Left ventricle myocardium inferior (tissue), 1 donor: ENCODE results near the gene TCF4. TPM values are rescaled to one million over a fixed set of nuclear protein-coding genes. Genes with fewer than 3 reads are reported as not detected.
"Not testable (repeated sequence)": the region's sequence is repeated elsewhere in the genome, so short reads cannot be mapped to it uniquely, and the experiment has no call there.

ENCODE experiments used
- DNase-seq: peaks from one replicate; pipeline ENCODE4 v3.0.0-alpha.2; 2020
- H3K27ac ChIP-seq: fragments of 200-600 bp; replicated peaks from 2 replicates; pipeline ENCODE4 v1.8.0; 2021
- H3K27me3 ChIP-seq: fragments of 200-600 bp; 2 replicates; pipeline ENCODE4 v1.8.0; 2021; ENCODE audit warnings: low read depth
- H3K36me3 ChIP-seq: fragments of 200-600 bp; 2 replicates; pipeline ENCODE4 v1.8.0; 2021
- H3K4me1 ChIP-seq: fragments of 200-600 bp; 2 replicates; pipeline ENCODE4 v1.8.0; 2021
- H3K4me3 ChIP-seq: fragments of 200-600 bp; 2 replicates; pipeline ENCODE4 v1.8.0; 2021; ENCODE audit warnings: mild to moderate bottlenecking, moderate library complexity
- H3K9me3 ChIP-seq: fragments of 200-600 bp; replicated peaks from 2 replicates; pipeline ENCODE4 v1.8.0; 2021
- CTCF ChIP-seq: fragments of 200-600 bp; IDR thresholded peaks from 2 replicates; pipeline ENCODE4 v1.8.0; 2021; ENCODE audit warnings: antibody characterized with exemption, mild to moderate bottlenecking, borderline replicate concordance
- intact Hi-C: fragments of 100-400 bp; cut with micrococcal nuclease; formaldehyde crosslinking; loops from one replicate; pipeline ENCODE4 v1.11.0; 2022
- total RNA-seq: library from RNA; stranded (reverse); fragmentation: NEBNext Ultra II Directional; extraction: Animal tissue kit (Norgen Biotek cat#: 25700); gene quantifications from one replicate; pipeline ENCODE4 v1.2.1, GENCODE V29; 2021
- donor health status: DM: no; HTN: yes; CAD: no; lungs with severe emphysema.

The TCF4 gene
- total RNA-seq, 1 donor from 2014 or later, result 58.9 TPM

- intact Hi-C loops, result no loop called here
- TF ChIP-seq CTCF, result peak; percentile 45
- no peaks in the 10 kb centered on the region for H3K36me3 ChIP-seq
- no peak for DNase-seq
- H3K27me3 ChIP-seq, result no peaks in the 10 kb centered on the region
- H3K27ac ChIP-seq, result peak overlapping the region; percentile 88
- peak overlapping the region; percentile 63 for H3K4me3 ChIP-seq
- peaks cover 38% of the 10 kb centered on the region for H3K4me1 ChIP-seq
- no peaks in the 10 kb centered on the region for H3K9me3 ChIP-seq
These were observed 110.5 kb downstream of the TCF4 start for GRCh38 chr18:55477499-55477859.

GRCh38 chr18:55475916-55476315, 112.1 kb downstream of the TCF4 start:
- TF ChIP-seq CTCF, result no peak
- Histone ChIP-seq H3K36me3 (no peaks in the 10 kb centered on the region), H3K9me3 (no peaks in the 10 kb centered on the region), H3K4me1 (peaks cover 52% of the 10 kb centered on the region), H3K4me3 (no peak overlapping the region), H3K27me3 (no peaks in the 10 kb centered on the region), H3K27ac (peak overlapping the region; percentile 88)
- DNase-seq, result no peak
- intact Hi-C loops, result no loop called here

GRCh38 chr18:55475467-55475866, 112.5 kb downstream of the TCF4 start:
- no peaks in the 10 kb centered on the region for H3K27me3 ChIP-seq
- H3K27ac ChIP-seq, result peak overlapping the region; percentile 88
- TF ChIP-seq CTCF, result no peak
- peaks cover 52% of the 10 kb centered on the region for H3K4me1 ChIP-seq
- no peak overlapping the region for H3K4me3 ChIP-seq
- no peak for DNase-seq
- no peaks in the 10 kb centered on the region for H3K36me3 ChIP-seq
- no peaks in the 10 kb centered on the region for H3K9me3 ChIP-seq
- intact Hi-C loops, result no loop called here

DNA sequence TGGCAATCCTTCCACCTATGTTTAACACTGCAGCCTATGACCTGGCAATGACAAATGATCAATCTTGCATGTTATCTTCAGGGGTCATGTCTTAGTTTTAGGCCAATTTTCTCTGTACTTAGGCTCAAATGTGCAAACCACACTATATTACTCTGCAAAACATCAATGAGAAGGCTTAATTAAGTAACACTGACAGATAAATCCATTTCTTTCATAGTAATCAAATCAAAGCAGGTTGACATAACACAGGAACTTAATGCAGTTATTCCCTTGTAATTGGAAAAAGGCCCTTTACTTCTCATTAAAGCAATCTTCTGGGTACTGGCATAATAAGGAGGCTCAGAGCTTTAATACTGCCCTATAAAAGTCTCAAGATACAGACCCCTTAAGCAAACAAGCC, 114.4 kb downstream of the TCF4 start:
- Histone ChIP-seq H3K27ac (no peak overlapping the region), H3K9me3 (no peaks in the 10 kb centered on the region), H3K4me1 (peaks cover 46% of the 10 kb centered on the region), H3K27me3 (no peaks in the 10 kb centered on the region), H3K4me3 (no peak overlapping the region), H3K36me3 (no peaks in the 10 kb centered on the region)
- intact Hi-C loops, result no loop called here
- no peak for TF ChIP-seq CTCF
- DNase-seq, result no peak

GRCh38 chr18:55473058-55473457, 114.9 kb downstream of the TCF4 start:
- Histone ChIP-seq H3K4me3 (no peak overlapping the region), H3K27me3 (no peaks in the 10 kb centered on the region), H3K9me3 (no peaks in the 10 kb centered on the region), H3K4me1 (peaks cover 41% of the 10 kb centered on the region), H3K27ac (no peak overlapping the region), H3K36me3 (no peaks in the 10 kb centered on the region)
- no peak for DNase-seq
- TF ChIP-seq CTCF, result no peak
- intact Hi-C loops, result no loop called here

DNA sequence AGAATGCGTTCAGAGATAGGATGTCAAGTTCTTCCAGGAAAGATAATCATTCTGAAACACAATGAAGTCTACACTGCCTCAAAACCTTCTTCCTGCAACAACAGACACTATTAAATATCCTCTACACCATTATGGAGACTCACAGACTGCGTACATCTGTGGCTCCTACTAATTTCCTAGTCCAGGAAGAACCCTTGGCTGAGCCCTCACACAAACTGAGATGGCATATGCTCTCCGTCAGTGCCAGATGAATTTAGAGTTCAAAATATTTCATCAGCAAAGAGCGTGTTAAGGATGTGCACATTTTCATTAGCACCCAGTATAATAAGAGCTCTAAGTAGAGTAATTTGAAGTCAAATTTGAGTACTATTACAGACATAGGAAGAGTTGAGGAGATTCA, 117.2 kb downstream of the TCF4 start:
- no peak for DNase-seq
- H3K27ac ChIP-seq, result no peak overlapping the region
- intact Hi-C loops, result no loop called here
- no peaks in the 10 kb centered on the region for H3K27me3 ChIP-seq
- H3K36me3 ChIP-seq, result no peaks in the 10 kb centered on the region
- peaks cover 28% of the 10 kb centered on the region for H3K4me1 ChIP-seq
- no peak overlapping the region for H3K4me3 ChIP-seq
- TF ChIP-seq CTCF, result no peak
- H3K9me3 ChIP-seq, result no peaks in the 10 kb centered on the region

GRCh38 chr18:55469134-55469533, 118.9 kb downstream of the TCF4 start:
- H3K9me3 ChIP-seq, intact Hi-C loops, H3K27me3 ChIP-seq, H3K4me3 ChIP-seq, H3K36me3 ChIP-seq, H3K27ac ChIP-seq, DNase-seq: not testable (repeated sequence)
- H3K4me1 ChIP-seq, result peaks cover 40% of the 10 kb centered on the region
